HepG2 (cell line): ENCODE results near the gene TMEM134. TPM values are rescaled to one million over a fixed set of nuclear protein-coding genes. Genes with fewer than 3 reads are reported as not detected.
A peak's percentile ranks its signal among the peaks of the same experiment; 100 is the strongest.

Source experiments
- AKAP8 ChIP-seq: sonication (generic); formaldehyde crosslinking; IDR thresholded peaks from 2 replicates; pipeline ENCODE4 v1.5.1; 2020; ENCODE audit warnings: mild to moderate bottlenecking, missing genetic modification reagents
- ARID2 ChIP-seq: sonication (generic); formaldehyde crosslinking; IDR thresholded peaks from 2 replicates; pipeline ENCODE4 v1.8.1; 2022; ENCODE audit warnings: mild to moderate bottlenecking, missing genetic modification reagents, borderline replicate concordance
- CBX5 ChIP-seq: sonication (generic); formaldehyde crosslinking; IDR thresholded peaks from 2 replicates; pipeline ENCODE4 v1.4.0; 2020; ENCODE audit warnings: missing genetic modification reagents, borderline replicate concordance
- HDAC6 ChIP-seq: fragments of 200-600 bp; sonication (generic); IDR thresholded peaks from 2 replicates; pipeline ENCODE4 v1.7.0; 2017; ENCODE audit warnings: mild to moderate bottlenecking, antibody characterized with exemption, low read length, low read depth
- NAIF1 ChIP-seq: sonication (generic); formaldehyde crosslinking; IDR thresholded peaks from 2 replicates; pipeline ENCODE4 v1.5.0; 2020; ENCODE audit warnings: mild to moderate bottlenecking, missing genetic modification reagents, borderline replicate concordance
- NCOA1 ChIP-seq: sonication (generic); formaldehyde crosslinking; IDR thresholded peaks from 2 replicates; pipeline ENCODE4 v1.9.0; 2021; ENCODE audit warnings: missing genetic modification reagents
- NFKB2 ChIP-seq: sonication (generic); formaldehyde crosslinking; IDR thresholded peaks from 2 replicates; pipeline ENCODE4 v1.4.0; 2020; ENCODE audit warnings: missing genetic modification reagents, borderline replicate concordance
- NRL ChIP-seq: sonication (generic); formaldehyde crosslinking; IDR thresholded peaks from 2 replicates; pipeline ENCODE4 v1.5.0; 2020; ENCODE audit warnings: missing genetic modification reagents, mild to moderate bottlenecking, moderate library complexity, borderline replicate concordance
- PCBP1 ChIP-seq: fragments of 200-400 bp; formaldehyde crosslinking; IDR thresholded peaks from 2 replicates; pipeline ENCODE4 v1.6.1; 2017; ENCODE audit warnings: mild to moderate bottlenecking, low read depth, low read length, borderline replicate concordance
- REPIN1 ChIP-seq: sonication (generic); formaldehyde crosslinking; IDR thresholded peaks from 2 replicates; pipeline ENCODE4 v1.8.0; 2022; ENCODE audit warnings: missing genetic modification reagents, low read depth, mild to moderate bottlenecking, borderline replicate concordance
- TEAD3 ChIP-seq: optimal IDR thresholded peaks from 2 replicates; pipeline ENCODE3; 2016; ENCODE audit warnings: borderline replicate concordance
- THYN1 ChIP-seq: sonication (generic); formaldehyde crosslinking; IDR thresholded peaks from 2 replicates; pipeline ENCODE4 v1.8.1; 2023; ENCODE audit warnings: low read depth, mild to moderate bottlenecking, moderate library complexity, missing genetic modification reagents, borderline replicate concordance
- YEATS2 ChIP-seq: sonication (generic); formaldehyde crosslinking; IDR thresholded peaks from 2 replicates; pipeline ENCODE4 v1.4.0; 2020; ENCODE audit warnings: missing genetic modification reagents, borderline replicate concordance
- ZBTB33 ChIP-seq: sonication (generic); formaldehyde crosslinking; IDR thresholded peaks from 2 replicates; pipeline ENCODE4 v1.4.0; 2020; ENCODE audit warnings: missing genetic modification reagents
- ZC3H4 ChIP-seq: sonication (generic); formaldehyde crosslinking; IDR thresholded peaks from 2 replicates; pipeline ENCODE4 v1.4.0; 2020; ENCODE audit warnings: missing genetic modification reagents, borderline replicate concordance
- ZIK1 ChIP-seq: sonication (generic); formaldehyde crosslinking; IDR thresholded peaks from 2 replicates; pipeline ENCODE4 v1.5.0; 2020; ENCODE audit warnings: mild to moderate bottlenecking, low read depth, missing genetic modification reagents, borderline replicate concordance
- ZMAT3 ChIP-seq: sonication (generic); formaldehyde crosslinking; conservative IDR thresholded peaks from 2 replicates; pipeline ENCODE4 v1.7.0; 2021; ENCODE audit warnings: missing genetic modification reagents
- ZNF253 ChIP-seq: sonication (generic); formaldehyde crosslinking; IDR thresholded peaks from 2 replicates; pipeline ENCODE4 v1.8.0; 2022; ENCODE audit warnings: mild to moderate bottlenecking, missing genetic modification reagents, borderline replicate concordance
- ZNF282 ChIP-seq: fragments of 450-650 bp; IDR thresholded peaks from 2 replicates; pipeline ENCODE4 v1.6.1; 2018; ENCODE audit not compliant: partially characterized antibody
- ZNF292 ChIP-seq: sonication (generic); formaldehyde crosslinking; IDR thresholded peaks from 2 replicates; pipeline ENCODE4 v1.8.1; 2022; ENCODE audit warnings: mild to moderate bottlenecking, low read depth, missing genetic modification reagents, borderline replicate concordance
- ZNF354B ChIP-seq: sonication (generic); formaldehyde crosslinking; IDR thresholded peaks from 2 replicates; pipeline ENCODE4 v1.8.0; 2022; ENCODE audit warnings: mild to moderate bottlenecking, missing genetic modification reagents
- ZNF44 ChIP-seq: sonication (generic); formaldehyde crosslinking; IDR thresholded peaks from 2 replicates; pipeline ENCODE4 v1.5.1; 2020; ENCODE audit warnings: mild to moderate bottlenecking, missing genetic modification reagents
- ZNF451 ChIP-seq: sonication (generic); formaldehyde crosslinking; IDR thresholded peaks from 2 replicates; pipeline ENCODE4 v1.5.0; 2020; ENCODE audit warnings: mild to moderate bottlenecking, missing genetic modification reagents
- ZNF577 ChIP-seq: sonication (generic); formaldehyde crosslinking; IDR thresholded peaks from 2 replicates; pipeline ENCODE4 v1.4.0; 2020; ENCODE audit warnings: mild to moderate bottlenecking, low read depth, missing genetic modification reagents, borderline replicate concordance
- ZNF816 ChIP-seq: sonication (generic); formaldehyde crosslinking; IDR thresholded peaks from 2 replicates; pipeline ENCODE4 v1.8.0; 2022; ENCODE audit warnings: missing genetic modification reagents, mild to moderate bottlenecking, borderline replicate concordance
- ZXDC ChIP-seq: sonication (generic); formaldehyde crosslinking; IDR thresholded peaks from 2 replicates; pipeline ENCODE4 v1.5.0; 2020; ENCODE audit warnings: mild to moderate bottlenecking, missing genetic modification reagents
- polyA plus RNA-seq, 8 experiments: library from polyadenylated mRNA; depleted of rRNA in 3 of 8; stranded (reverse) in 7 of 8; unstranded in 1 of 8; fragments of >200 nt; fragmentation: Illumina TruSeq in 4 of 8; extraction: Trizol in 4 of 8; gene quantifications; 2 replicates each; pipeline versions ENCODE4 v1.2.1 to v1.2.3, GENCODE V29; 2011 to 2016; ENCODE audit warnings: low read depth in 4 of 8, missing spikeins in 1 of 8, mixed read lengths in 1 of 8; ENCODE audit not compliant: insufficient read depth in 1 of 8
- total RNA-seq, 5 experiments: library from RNA; depleted of rRNA; stranded (reverse); fragments of >200 nt; fragmentation: Illumina TruSeq; extraction: Trizol; gene quantifications; 2 replicates each; pipeline ENCODE4 v1.2.3, GENCODE V29; 2016; ENCODE audit warnings: low read depth in 1 of 5

Gene TMEM134
- total and polyA plus RNA-seq, 2 of the 13 experiments (the other 11 are each of a cell fraction or from before 2014, with no cell fraction given) = 6.9 to 26.9 TPM

GRCh38 chr11:67468759-67469507, at the start of gene TMEM134 (continued):
- TF ChIP-seq THYN1 = no peak
- no peak for TF ChIP-seq PCBP1
- TF ChIP-seq ZNF451 (CRISPR knock-in tag) = no peak; the same call in 1 of the 2 replicates
- TF ChIP-seq ARID2 (CRISPR knock-in tag) = no peak
- TF ChIP-seq ZNF354B (CRISPR knock-in tag) = no peak
- no peak for TF ChIP-seq NAIF1 (CRISPR knock-in tag)
- no peak for TF ChIP-seq ZC3H4
- TF ChIP-seq ZIK1 (CRISPR knock-in tag) = 0 out of 2 replicates have a peak, but pooled peaks have one; percentile 30
- no peak for TF ChIP-seq ZNF577 (CRISPR knock-in tag)
- peak; percentile 67; the same call in 1 of the 2 replicates for TF ChIP-seq NFKB2 (CRISPR knock-in tag)
- peak; percentile 64; the same call in 1 of the 2 replicates for TF ChIP-seq NRL (CRISPR knock-in tag)
- no peak for TF ChIP-seq ZNF253 (CRISPR knock-in tag)
- TF ChIP-seq ZNF44 (CRISPR knock-in tag) = no peak
- no peak for TF ChIP-seq ZNF816
- no peak for TF ChIP-seq ZBTB33 (CRISPR knock-in tag)
- peak; percentile 66; the same call in 1 of the 2 replicates for TF ChIP-seq YEATS2 (CRISPR knock-in tag)
- TF ChIP-seq TEAD3 (CRISPR knock-in tag) = peak; percentile 65
- TF ChIP-seq NCOA1 (CRISPR knock-in tag) = no peak; the same call in 1 of the 2 replicates
- TF ChIP-seq ZNF292 (CRISPR knock-in tag) = no peak
- TF ChIP-seq ZXDC (CRISPR knock-in tag) = peak; percentile 44; the same call in 1 of the 2 replicates
- no peak for TF ChIP-seq HDAC6
- TF ChIP-seq ZNF282 = no peak
- TF ChIP-seq CBX5 = peak; percentile 87; the same call in 1 of the 2 replicates
- TF ChIP-seq AKAP8 (CRISPR knock-in tag) = peak; percentile 79; the same call in 1 of the 2 replicates
- TF ChIP-seq REPIN1 = no peak; the same call in 1 of the 2 replicates
- peak; percentile 44; the same call in 1 of the 2 replicates for TF ChIP-seq ZMAT3 (CRISPR knock-in tag)
